ENCODE results near the gene LYG1.
"Not testable (repeated sequence)": the region's sequence is repeated elsewhere in the genome, so short reads cannot be mapped to it uniquely, and the experiment has no call there.

The LYG1 gene

GRCh38 chr2:99278195-99278765 is 22.7 kb downstream of the LYG1 start:
- intact Hi-C loops (cut with DNase I); DNase-seq: not testable (repeated sequence)

GRCh38 chr2:99275882-99276281 is 25.1 kb downstream of the LYG1 start:
- intact Hi-C loops (cut with DNase I) = no loop called here
- DNase-seq = peak in 1 of 10 donors; percentile 67

- intact Hi-C loops (cut with DNase I) = no loop called here
- no peak for DNase-seq
Measured at GRCh38 chr2:99261242-99261641, 39.8 kb downstream of the LYG1 start.

GRCh38 chr2:99260184-99260583 is 40.8 kb downstream of the LYG1 start:
- intact Hi-C loops (cut with DNase I) = no loop called here
- DNase-seq = no peak

- intact Hi-C loops (cut with DNase I) = no loop called here
- no peak for DNase-seq
Measured at GRCh38 chr2:99259465-99259864, 41.5 kb downstream of the LYG1 start.

GRCh38 chr2:99256677-99257076 is 44.3 kb downstream of the LYG1 start:
- intact Hi-C loops (cut with DNase I) = no loop called here

GRCh38 chr2:99255491-99256318 is 45.3 kb downstream of the LYG1 start, which contains the start of gene LYG2:
TSS of gene LYG2 (minus strand) at chr2:99255666. CDS start at chr2:99254260, 1,406 bp downstream.
- intact Hi-C loops (cut with DNase I) = no loop called here
- DNase-seq = no peak

More at GRCh38 chr2:99256677-99257076, 44.3 kb downstream of the LYG1 start:
- DNase-seq = no peak

- no peak for DNase-seq
- intact Hi-C loops (cut with DNase I) = no loop called here
Measured at GRCh38 chr2:99249951-99250350, 51.0 kb downstream of the LYG1 start.

GRCh38 chr2:99242151-99242550 is 58.8 kb downstream of the LYG1 start:
- peak in 1 of 10 donors; percentile 54 for DNase-seq
- intact Hi-C loops (cut with DNase I) = no loop called here

GRCh38 chr2:99240431-99240830 is 60.6 kb downstream of the LYG1 start:
- intact Hi-C loops (cut with DNase I) = no loop called here
- DNase-seq = no peak

GRCh38 chr2:99238599-99238998 is 62.4 kb downstream of the LYG1 start:
- DNase-seq = peak in 1 of 10 donors; percentile 25
- intact Hi-C loops (cut with DNase I) = no loop called here

All from posterior cingulate gyrus (tissue), 11 donors.